Vagina (tissue), 2 donors: ENCODE measurements around the gene IGFL4. TPM values are rescaled to one million over a fixed set of nuclear protein-coding genes. Genes with fewer than 3 reads are reported as not detected.

ENCODE experiments used
- DNase-seq, 2 donors: peaks; one replicate each; pipeline ENCODE4 v3.0.0-alpha.2; 2017; ENCODE audit errors: extremely low spot score in 2 of 2
- H3K27ac ChIP-seq: fragments of 200-600 bp; sonication (generic); one replicate; pipeline ENCODE4 v1.5.1; 2019
- H3K27me3 ChIP-seq: fragments of 200-600 bp; sonication (generic); one replicate; pipeline ENCODE4 v1.5.1; 2019
- H3K36me3 ChIP-seq, 2 donors: fragments of 200-600 bp; sonication (generic); one replicate each; pipeline ENCODE4 v1.5.1; 2017 to 2019
- H3K4me1 ChIP-seq: fragments of 200-600 bp; sonication (generic); one replicate; pipeline ENCODE4 v1.5.1; 2019
- H3K4me3 ChIP-seq, 2 donors: fragments of 200-600 bp; sonication (generic); 1 replicate in 1 of 2; 2 replicates in 1 of 2; pipeline ENCODE4 v1.5.1; 2016 to 2019
- H3K9me3 ChIP-seq: fragments of 200-600 bp; sonication (generic); one replicate; pipeline ENCODE4 v1.5.1; 2019
- POLR2A ChIP-seq, 2 donors: fragments of 450-650 bp; IDR thresholded peaks; one replicate each; pipeline ENCODE4 v1.6.1; 2017; ENCODE audit warnings: antibody characterized with exemption in 2 of 2, mild to moderate bottlenecking in 2 of 2, moderate library complexity in 2 of 2
- POLR2AphosphoS5 ChIP-seq, 2 donors: sonication (generic); formaldehyde crosslinking; IDR thresholded peaks; one replicate each; pipeline ENCODE4 v1.9.0; 2017; ENCODE audit warnings: antibody characterized with exemption in 2 of 2, mild to moderate bottlenecking in 2 of 2, low read depth in 1 of 2; ENCODE audit not compliant: insufficient read depth in 1 of 2
- intact Hi-C: fragments of 100-400 bp; cut with DNase I; formaldehyde crosslinking; loops from one replicate; pipeline ENCODE4 v1.15.1; 2023
- total RNA-seq: library from RNA; depleted of rRNA; stranded (reverse); fragments of >200 nt; gene quantifications from one replicate; pipeline ENCODE4 v1.2.3, GENCODE V29; 2016
- TF ChIP-seq, protein P1 (sequence below), 3 experiments: fragments of 450-650 bp in 2 of 3; fragments of 200-600 bp in 1 of 3; sonication (generic) in 1 of 3; IDR thresholded peaks; one replicate each; pipeline ENCODE4 v1.5.1; 2017 to 2019; ENCODE audit warnings: antibody characterized with exemption in 3 of 3, mild to moderate bottlenecking in 2 of 3, moderate library complexity in 2 of 3

The IGFL4 gene
- total RNA-seq, 1 donor from 2014 or later: not detected

- H3K27ac ChIP-seq: no peak overlapping the region
- H3K9me3 ChIP-seq: no peaks in the 10 kb centered on the region
- H3K27me3 ChIP-seq: no peaks in the 10 kb centered on the region
- no peaks in the 10 kb centered on the region for H3K4me1 ChIP-seq
- intact Hi-C loops: no loop called here
- TF ChIP-seq POLR2A (IDR thresholded peaks at IDR 0.05): no peak
- no peak overlapping the region for H3K4me3 ChIP-seq
- no peaks in the 10 kb centered on the region for H3K36me3 ChIP-seq
- no peak for DNase-seq
Measured at GRCh38 chr19:46035986-46036743, 4.6 kb downstream of the IGFL4 start.

DNA sequence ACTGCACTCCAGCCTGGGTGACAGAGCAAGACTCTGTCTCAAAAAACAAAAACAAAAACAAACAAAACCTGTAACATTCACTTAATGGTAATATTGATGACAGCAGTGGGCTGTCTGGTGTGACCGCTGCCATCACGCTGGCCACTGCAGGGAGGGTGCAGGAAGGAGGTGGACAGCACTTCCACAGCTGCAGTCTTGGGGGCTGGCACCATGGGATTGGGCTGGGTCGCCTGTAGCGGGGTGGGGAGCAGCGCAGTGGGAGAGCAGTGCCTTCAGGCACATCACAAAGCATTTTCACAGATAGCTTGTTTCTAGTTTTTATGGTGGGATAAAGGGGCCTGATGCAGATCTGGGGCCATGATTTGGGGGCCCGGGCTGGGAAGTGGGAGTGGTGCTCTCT, 5.3 kb downstream of the IGFL4 start:
- intact Hi-C loops: no loop called here
- Histone ChIP-seq H3K27ac (no peak overlapping the region), H3K4me3 (no peak overlapping the region), H3K27me3 (no peaks in the 10 kb centered on the region), H3K9me3 (no peaks in the 10 kb centered on the region), H3K4me1 (no peaks in the 10 kb centered on the region), H3K36me3 (no peaks in the 10 kb centered on the region)
- TF ChIP-seq POLR2AphosphoS5 (IDR thresholded peaks at IDR 0.05; ENCODE audit: insufficient read depth in 1 of 2, low read depth in 1 of 2) (no peak), POLR2A (IDR thresholded peaks at IDR 0.05) (no peak)
- TF ChIP-seq, protein P1, sequence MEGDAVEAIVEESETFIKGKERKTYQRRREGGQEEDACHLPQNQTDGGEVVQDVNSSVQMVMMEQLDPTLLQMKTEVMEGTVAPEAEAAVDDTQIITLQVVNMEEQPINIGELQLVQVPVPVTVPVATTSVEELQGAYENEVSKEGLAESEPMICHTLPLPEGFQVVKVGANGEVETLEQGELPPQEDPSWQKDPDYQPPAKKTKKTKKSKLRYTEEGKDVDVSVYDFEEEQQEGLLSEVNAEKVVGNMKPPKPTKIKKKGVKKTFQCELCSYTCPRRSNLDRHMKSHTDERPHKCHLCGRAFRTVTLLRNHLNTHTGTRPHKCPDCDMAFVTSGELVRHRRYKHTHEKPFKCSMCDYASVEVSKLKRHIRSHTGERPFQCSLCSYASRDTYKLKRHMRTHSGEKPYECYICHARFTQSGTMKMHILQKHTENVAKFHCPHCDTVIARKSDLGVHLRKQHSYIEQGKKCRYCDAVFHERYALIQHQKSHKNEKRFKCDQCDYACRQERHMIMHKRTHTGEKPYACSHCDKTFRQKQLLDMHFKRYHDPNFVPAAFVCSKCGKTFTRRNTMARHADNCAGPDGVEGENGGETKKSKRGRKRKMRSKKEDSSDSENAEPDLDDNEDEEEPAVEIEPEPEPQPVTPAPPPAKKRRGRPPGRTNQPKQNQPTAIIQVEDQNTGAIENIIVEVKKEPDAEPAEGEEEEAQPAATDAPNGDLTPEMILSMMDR (IDR thresholded peaks at IDR 0.05): no peak
- DNase-seq: no peak

- Histone ChIP-seq H3K36me3 (no peaks in the 10 kb centered on the region), H3K4me1 (no peaks in the 10 kb centered on the region), H3K27ac (no peak overlapping the region), H3K27me3 (no peaks in the 10 kb centered on the region), H3K4me3 (no peak overlapping the region), H3K9me3 (no peaks in the 10 kb centered on the region)
- intact Hi-C loops: no loop called here
- no peak for TF ChIP-seq POLR2A (IDR thresholded peaks at IDR 0.05)
- no peak for TF ChIP-seq POLR2AphosphoS5 (IDR thresholded peaks at IDR 0.05; ENCODE audit: insufficient read depth in 1 of 2, low read depth in 1 of 2)
- TF ChIP-seq, protein P1 (IDR thresholded peaks at IDR 0.05): no peak
- no peak for DNase-seq
Measured at GRCh38 chr19:46033401-46033800, 7.4 kb downstream of the IGFL4 start.

GRCh38 chr19:46032597-46033025, 8.2 kb downstream of the IGFL4 start:
- no peak for TF ChIP-seq POLR2A (IDR thresholded peaks at IDR 0.05)
- TF ChIP-seq, protein P1 (IDR thresholded peaks at IDR 0.05): no peak
- TF ChIP-seq POLR2AphosphoS5 (IDR thresholded peaks at IDR 0.05; ENCODE audit: insufficient read depth in 1 of 2, low read depth in 1 of 2): no peak
- DNase-seq: no peak
- Histone ChIP-seq H3K4me1 (no peaks in the 10 kb centered on the region), H3K4me3 (no peak overlapping the region), H3K27ac (no peak overlapping the region), H3K36me3 (no peaks in the 10 kb centered on the region), H3K27me3 (no peaks in the 10 kb centered on the region), H3K9me3 (no peaks in the 10 kb centered on the region)
- intact Hi-C loops: no loop called here

- intact Hi-C loops: no loop called here
- no peaks in the 10 kb centered on the region for H3K9me3 ChIP-seq
- no peak for DNase-seq
- no peaks in the 10 kb centered on the region for H3K36me3 ChIP-seq
- no peak overlapping the region for H3K4me3 ChIP-seq
- TF ChIP-seq POLR2AphosphoS5 (IDR thresholded peaks at IDR 0.05; ENCODE audit: insufficient read depth in 1 of 2, low read depth in 1 of 2): no peak
- no peak for TF ChIP-seq POLR2A (IDR thresholded peaks at IDR 0.05)
- TF ChIP-seq, protein P1 (IDR thresholded peaks at IDR 0.05): no peak
- H3K4me1 ChIP-seq: no peaks in the 10 kb centered on the region
- no peaks in the 10 kb centered on the region for H3K27me3 ChIP-seq
- no peak overlapping the region for H3K27ac ChIP-seq
Measured at GRCh38 chr19:46031781-46032596, 8.8 kb downstream of the IGFL4 start.
